Hippocampal formation (tissue), 2 donors: Measurements from ENCODE around the gene CDH2.

Experiments used
- DNase-seq, 2 donors: peaks; one replicate each; lab custom pipeline; 2025; lab: John Stamatoyannopoulos, UW

The CDH2 gene

DNA sequence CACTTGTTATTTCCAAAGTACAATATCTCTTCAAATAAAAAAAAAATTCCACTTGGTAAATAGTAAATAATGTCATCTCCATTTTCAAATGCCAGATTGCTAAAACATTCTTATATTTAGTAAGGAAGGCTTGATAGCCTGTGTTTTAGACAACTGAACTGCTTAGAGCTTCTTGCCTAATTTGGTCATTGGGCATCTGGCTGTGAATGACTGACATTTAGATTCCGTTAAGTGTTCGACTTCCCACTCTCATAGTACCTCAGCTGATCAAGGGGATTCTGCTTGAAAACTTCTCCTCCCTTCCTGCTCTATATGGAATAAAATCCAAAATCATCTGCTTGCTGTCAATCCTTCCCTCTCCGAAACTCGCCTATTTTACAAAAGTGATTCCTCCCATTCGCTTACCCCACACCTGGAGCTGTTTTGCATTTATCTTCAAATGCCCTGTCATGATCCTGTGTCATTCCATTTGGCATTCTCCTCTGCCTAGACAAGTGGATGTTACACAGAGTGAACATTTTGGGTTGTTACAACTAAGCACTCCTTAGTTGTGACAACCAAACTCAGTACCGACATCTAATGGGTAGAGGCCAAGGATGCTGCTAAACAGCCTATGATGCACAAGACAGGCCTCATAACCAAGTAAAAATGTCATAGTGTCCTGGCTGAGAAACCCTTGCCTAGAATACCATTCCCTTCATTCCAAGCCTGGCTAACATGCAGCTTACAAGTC is 181.0 kb downstream of the CDH2 start:
- no peak for DNase-seq

DNA sequence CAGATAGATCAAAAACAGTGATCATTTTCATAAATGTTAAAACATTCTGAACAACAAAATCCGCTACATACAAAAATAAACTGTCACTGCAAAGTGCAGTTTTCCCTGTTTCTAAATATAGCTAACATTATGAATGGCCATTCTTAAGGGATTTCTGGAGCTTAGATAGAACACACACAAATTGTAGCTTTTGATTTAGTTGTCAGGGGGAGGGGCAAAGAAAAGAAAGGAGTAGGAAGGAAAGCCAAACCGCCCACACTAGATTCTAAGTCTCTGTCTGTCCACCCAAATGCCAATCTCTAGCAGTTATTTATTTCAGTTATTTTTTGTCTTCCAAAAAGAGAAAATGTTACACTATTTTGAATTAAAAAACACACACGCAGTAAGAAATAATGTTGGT is 182.4 kb downstream of the CDH2 start:
- no peak for DNase-seq

DNA sequence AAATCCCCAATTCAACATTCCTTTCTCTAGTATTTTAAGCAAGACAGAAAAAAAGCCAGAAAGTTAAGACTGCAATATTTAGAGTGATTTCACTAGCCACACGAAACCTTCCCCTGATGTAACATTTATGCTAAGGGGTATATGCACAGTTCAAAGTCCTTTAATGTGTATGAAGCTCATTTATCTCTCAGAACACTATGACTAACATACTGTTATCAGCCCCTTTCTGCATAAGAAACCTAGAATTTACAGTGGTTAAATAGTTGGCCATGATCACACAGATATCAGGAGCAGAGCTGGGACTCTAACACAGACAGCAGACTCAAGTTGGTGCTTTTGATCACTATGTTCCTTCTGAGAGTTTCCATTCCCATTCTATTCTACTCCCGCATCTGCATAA is 185.5 kb downstream of the CDH2 start:
- DNase-seq, result no peak

DNA sequence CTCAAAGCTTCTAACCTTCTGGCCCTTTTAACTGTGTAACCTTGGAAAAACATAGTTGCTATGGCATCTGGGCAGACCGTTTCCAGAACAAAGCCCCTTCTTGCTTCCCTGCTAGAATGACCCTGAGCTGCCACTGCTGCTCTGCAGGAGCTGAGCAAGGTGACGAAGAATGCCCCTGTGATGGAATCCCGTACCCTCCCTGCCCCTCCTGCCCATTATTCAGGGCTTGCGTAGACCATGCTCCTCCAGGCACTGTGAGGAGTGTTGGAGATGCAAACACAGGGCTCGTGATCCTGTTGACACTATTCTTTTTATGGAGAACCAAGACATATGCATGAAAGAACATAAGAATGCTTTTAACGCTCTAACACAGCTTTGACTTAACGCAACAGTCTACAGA is 191.1 kb downstream of the CDH2 start:
- no peak for DNase-seq

DNA sequence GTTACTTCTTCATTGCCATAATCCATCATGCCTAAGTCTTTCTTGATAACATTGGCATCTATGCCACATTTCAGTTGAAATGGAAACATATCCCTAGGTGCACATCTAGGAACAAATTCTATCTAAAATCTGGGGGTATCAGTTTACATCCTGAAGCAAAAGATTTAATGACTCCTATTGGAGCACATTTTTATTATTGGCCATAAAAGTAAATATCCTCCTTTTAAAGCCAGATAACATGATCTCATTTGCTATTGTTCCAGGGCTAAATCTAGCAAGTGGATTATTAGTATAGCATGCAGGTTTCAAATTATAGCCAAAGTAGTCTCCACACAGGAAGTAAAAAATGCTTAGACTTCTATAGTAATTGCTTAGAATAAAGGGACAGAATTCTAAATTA is 193.2 kb downstream of the CDH2 start:
- no peak for DNase-seq

DNA sequence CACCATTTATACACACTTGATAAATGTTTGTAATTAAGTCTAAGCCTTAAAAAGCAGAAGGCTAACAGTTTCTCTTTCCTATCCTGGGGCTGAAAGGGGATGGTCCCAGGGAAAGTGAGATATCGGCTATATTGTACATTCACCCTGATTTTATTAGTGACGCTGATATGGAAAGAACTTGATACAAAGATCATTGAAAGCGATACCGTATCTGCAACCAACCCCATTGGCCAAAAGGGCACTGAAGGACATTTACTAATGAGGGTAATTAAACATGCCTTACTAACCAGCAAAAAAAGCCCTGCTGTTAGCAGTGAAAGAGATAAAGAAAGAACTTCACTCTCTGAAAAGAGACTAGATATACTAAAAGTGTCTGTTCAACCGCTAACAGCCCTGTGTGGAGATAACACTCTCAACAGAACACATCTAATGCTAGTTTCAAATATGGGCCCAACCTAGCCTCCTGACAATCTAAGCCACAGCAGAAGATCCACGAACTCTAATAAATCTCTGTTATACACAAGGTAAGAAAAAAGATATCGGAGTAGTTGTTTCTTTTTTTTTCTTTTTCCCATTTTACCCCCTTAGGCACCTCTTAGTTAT is 200.0 kb downstream of the CDH2 start:
- no peak for DNase-seq

DNA sequence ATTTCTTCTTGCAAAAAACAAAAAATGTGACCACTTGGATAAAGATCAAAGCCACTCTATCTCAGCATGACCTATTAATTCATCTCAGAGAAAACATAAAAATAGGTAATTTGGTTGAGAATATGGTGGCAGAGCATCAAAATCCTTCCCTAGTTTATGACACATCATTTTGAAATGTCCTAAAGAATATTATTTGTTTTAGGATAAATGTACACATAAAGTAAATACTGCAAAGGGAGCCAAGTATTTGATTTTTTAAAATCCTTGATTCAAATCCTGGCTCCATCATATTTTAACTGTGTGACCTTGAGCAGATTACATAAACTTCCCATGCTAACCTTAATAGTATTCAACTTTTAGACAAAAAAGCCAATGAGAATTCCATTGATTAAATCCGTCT is 206.6 kb downstream of the CDH2 start:
- DNase-seq, result no peak

DNA sequence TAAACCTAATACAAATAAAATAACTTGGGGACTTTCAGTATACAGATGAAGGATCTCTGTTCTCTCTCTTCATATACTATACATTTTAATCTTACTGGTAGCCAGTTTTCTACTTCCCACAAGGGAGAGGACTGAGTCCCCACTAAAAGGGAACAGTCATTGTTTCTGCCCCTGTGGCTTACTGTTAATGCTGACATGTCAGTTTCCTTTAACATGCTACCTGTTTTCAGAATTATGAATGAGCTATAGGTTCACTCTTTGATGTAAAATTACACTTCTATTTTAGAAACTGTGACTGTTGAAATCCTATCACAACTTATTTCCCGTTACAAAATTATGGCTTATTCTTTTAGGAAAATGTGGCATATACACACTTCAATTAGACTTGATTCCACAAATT is 207.7 kb downstream of the CDH2 start:
- no peak for DNase-seq

DNA sequence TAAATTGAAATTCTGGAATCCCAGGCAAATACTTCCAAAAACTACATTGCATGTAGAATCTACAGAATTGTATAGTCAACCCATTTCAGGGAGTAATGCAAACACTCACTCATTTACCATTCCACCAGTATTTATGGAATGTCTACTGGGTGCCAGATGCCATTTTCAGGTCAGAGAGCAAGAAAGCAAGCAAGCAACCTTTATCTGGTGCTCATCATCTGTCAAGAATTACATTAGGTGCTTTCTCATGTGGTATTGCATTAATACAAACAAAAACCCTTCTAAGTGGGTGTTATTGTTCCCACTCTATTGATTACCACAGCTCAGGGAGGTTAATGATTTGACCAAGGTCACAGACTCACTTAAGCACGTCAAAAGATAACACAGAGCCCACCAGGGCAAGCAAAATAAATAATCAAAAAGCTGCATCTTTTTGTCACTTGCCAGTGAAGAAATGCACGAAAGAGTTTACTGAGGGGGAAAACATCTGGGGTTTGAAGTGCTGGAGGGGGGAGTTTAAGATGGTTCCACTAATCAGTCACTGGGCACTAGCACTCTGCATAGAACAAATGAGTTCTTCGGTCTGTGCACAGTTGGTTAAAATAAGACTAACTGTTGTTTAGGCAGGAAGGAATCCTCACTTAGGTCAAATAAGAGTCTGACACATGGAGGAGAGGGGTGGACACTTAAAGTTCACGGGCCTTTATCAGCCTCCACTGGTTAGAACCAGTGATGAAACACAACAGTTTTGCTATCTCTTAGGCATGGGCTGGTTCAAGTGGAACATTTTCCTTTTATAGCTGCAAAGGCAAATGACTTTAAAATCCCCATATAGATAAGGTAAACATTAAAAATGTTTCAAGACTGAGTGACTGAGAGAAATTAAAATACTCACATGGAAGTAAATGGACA is 208.8 kb downstream of the CDH2 start:
- DNase-seq, result no peak

DNA sequence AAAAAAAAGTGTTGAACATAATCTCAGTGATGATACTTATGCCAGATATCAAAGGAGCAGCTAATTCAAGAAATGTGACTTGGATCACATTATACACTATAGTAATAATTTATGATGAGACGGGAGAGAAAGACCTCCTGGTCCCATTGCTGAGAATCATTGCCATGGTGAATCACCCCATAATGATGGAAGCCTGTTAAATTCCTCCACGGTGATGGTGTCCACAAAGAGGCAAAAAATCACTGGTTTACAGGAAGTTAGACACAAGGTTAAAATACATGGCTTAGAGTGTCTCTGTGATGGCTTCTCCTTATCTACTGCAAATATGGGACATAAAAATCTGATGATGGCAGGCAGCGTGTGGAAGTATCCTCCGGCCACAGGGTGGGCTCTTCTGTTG is 210.0 kb downstream of the CDH2 start:
- no peak for DNase-seq

DNA sequence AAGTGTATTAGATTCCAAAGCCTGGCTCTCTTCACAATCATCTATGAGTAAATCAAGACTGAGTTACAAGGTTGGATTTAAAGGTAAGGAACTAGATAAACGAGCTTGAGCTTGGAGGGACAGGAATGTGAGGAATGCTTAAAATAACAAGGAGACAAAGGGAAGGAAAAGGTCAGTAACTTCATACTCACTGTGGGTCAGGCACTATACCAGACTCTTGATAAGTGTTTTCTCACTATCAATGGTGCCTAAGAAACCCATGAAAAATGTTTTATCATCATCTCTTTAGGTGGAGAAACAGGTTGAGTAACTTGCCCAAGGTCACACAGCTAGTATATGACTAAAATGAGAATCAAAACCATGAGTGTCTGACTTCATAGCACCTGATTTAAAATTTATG is 212.1 kb downstream of the CDH2 start:
- DNase-seq, result no peak

DNA sequence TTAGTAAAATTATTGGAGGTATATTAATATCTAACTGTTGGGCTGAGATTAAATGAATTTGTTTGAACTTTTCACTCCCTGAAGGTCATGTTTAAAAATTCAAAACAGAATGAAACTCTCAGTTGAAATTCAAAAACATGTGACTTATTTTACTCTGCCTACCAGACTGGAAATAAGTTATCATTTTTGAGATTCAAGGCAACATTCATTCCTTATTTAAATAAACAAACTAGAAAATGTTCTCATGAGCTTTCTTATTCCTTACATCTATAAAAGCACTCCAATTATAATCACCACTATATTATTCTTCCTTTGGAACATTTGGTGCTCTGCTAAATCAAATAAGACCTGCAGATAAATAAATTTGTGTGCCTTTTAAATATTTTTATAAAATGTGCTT is 217.8 kb downstream of the CDH2 start:
- no peak for DNase-seq

DNA sequence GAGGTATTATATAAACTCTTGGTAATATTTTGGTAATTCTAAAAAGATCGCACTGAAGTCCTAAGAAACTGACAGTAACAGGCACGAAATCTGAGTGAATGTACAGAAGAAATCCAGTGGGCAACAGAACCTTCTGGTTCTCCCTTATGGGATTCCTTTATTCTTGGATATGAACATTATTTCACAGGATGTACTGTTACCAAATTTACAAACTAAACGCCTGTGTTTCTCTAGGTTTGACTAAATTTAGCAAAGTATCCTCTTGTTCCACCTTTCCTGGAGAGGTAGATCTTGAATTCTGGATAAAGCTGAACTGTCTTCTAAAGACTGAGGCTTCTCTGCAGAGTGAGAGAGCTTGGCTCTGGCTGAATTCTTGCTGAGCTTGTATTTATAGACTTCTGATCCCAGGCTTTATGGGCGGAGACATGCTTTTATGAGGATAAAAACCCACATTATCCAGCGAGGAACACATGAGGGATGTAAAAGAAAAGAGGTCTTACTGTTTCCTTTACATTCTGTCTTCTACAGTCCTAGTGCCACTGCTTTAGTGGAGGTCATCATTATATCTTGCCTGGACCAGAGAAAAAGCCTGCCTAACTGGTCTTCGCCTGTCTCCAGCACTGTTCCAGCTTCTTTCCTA is 220.8 kb downstream of the CDH2 start:
- peak in 1 of 2 donors; percentile 8 for DNase-seq

DNA sequence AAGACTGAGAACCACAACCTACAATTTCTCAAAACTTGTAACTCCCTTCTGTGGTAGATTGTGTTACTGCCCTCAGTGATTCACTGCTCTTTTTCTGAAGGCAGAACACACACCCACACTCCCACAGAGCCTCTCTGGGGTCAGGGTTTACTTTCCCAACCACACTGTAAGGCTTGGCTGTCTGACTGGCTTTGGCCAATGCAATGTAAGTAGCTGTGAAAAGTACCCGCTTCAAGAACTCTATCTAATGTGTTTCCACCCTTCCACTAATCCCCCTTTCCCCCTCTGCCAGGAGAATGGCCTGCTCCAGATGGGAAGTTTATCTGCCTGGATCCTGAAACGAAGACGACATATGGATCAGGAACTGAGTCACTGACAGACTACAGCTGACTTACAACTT is 222.7 kb downstream of the CDH2 start:
- no peak for DNase-seq

DNA sequence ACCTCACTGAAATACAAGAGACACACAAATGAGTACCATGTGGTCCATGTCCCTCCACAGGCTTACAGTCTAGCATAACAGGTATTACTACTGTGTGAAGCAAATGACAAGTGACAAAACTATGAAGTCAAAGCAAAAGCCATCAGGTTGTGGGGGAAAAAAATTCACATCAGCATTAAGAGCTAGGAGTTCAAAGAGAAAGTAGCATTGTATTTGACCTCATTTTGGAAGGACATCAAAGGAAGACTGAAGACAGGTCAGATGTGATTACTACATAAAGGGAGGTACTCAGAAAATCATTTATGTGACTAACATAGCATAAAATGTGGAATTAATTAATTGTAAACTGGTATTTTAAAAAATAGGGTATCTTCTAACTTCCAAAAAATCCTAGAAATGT is 224.2 kb downstream of the CDH2 start:
- no peak for DNase-seq

DNA sequence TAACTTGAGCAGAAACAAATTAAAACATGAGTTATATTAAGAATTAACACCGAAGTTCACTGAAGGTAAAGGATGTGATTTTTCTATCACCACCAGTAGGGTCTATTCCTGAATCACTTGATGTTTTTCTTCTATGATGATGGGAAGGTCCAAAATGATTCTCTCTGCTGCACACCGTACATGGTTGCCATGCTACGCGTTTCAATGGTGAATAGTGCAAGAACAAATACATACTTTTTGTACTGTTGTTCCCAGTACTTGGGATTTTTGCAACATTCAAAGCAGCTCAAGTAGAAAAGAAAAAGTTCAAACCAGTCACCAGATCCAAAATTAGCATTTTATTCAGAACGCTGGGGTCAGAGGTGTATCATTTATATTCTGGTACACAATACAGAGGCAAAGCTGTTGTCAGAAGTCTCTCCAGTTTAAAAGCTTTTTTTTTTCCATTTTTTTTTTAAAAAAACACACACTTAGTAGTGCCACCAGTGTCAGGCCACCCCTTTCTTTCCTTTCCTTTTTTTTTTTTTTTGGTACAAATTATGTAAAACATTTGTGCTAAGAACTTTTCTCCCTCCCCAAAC is 226.2 kb downstream of the CDH2 start:
- no peak for DNase-seq

DNA sequence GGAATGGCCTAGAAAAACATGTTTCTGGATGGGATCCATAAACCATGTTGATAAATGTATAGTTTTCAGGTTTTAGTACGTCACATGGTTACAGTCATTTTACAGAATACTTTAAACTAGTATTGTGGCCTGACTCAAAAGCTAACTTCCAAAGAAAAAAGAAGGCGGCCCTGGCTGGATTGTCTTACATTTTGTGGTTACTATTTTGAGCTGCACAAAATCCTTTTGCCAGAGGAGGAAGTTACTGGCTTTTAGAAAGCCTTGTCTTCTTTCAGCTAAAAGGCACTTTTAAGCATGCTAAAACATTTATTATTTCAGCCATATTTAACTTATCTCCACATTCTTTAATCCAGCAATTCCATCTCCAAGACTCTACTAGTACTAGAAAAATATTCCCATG is 227.9 kb downstream of the CDH2 start:
- DNase-seq, result no peak

DNA sequence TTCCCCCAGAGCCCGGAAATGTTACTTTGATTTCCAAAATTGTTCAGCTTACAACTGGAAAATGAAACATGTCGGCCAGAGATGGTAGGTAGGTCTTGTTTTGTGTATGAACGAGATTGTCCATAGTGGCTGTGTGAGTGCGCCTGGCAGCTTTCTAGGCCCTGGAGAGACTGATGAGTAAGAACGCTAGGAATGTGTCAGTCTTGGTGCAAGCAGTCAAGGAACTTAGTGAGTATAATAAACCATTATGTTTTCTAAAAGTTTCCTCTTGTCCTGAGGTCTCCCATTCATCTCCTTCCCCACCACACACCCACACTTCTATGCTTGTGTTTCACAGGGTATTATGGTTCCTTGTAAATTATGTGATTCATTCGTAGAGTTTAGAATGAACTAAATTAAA is 234.2 kb downstream of the CDH2 start:
- no peak for DNase-seq

DNA sequence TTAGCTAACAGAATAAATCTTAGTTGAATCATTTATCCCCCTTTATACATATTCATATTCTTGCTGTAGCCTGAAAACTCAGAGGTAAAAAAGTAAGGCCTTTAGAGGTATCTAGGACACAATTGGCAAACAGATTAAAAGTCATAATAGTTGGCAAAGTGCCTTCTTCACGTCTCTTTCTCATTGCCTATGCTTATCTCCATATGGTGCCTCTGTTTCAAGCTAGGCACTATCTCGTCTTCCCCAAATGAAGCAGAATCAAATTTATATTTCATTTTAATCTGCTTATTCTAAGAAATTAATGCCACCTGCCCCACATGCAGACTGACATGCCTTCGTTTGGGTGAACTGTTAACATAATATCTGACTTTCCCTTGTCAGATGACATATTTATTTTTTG is 245.4 kb downstream of the CDH2 start:
- DNase-seq, result no peak

DNA sequence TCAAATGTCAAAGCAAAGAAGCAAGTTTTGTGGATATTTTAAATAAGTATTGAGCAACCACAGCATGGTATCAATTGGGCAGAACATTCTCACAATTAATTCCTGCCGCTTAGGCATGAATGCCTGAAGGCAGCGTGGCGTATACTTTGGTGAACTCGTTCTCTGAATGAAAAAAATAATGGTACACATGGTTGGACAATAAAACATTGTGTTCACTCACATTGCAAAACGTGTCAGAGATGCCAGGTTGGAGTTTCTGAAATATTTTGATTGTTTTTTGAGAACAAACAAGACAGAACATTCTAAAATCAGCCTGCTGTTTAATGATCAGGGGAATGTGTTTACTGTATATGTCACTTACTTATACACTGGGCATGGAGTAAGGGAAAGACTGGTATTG is 254.2 kb downstream of the CDH2 start:
- no peak for DNase-seq

DNA sequence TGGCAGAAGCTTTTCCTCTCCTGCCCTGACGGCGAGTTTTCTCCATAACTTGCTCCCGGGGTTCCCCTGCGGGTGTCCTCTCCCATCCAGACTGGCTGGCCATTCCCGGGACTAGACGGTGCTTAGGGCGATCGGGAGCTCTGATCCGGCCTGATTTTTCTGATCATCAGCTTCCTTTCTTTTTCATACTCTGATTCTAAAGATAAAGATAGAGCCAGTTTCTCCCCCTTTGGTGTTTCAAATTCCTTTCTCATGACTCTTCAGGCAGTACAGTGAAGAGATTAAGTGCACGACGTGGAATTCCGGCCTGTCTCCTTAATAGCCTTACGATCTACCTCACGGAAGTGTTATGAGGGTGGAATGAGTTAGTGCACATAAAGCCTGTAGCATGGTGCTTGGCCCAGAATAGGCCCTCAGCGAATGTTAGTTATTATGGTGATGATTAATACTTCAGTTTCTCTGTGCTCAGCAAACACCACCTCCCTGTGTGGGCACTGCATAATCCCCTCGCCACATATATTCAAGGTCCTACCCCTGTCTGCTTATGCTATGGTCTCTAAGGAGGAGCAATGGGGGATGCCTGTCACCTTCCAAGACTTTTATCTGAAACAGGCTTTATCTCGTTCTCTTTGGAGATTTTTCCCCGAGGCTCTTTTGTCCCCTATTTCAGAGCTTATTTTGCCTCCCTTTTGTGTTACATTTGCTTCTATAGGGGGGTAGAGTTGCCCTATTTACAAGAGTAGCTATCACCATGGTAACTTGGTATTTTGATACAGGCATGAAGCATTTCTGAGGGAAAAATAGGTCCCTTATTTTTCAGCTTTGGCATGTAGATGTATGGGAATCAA is 254.8 kb downstream of the CDH2 start:
- DNase-seq, result no peak
